T-helper 1 cell (primary cell): Measurements from ENCODE around the gene CCDC122.
A peak's percentile ranks its signal among the peaks of the same experiment; 100 is the strongest.
"Not testable (repeated sequence)": the region's sequence is repeated elsewhere in the genome, so short reads cannot be mapped to it uniquely, and the experiment has no call there.

ENCODE experiments used
- DNase-seq, 5 donors: peaks; one replicate each; pipeline ENCODE4 v3.0.0-alpha.2; 2012 to 2020

Gene CCDC122

GRCh38 chr13:43876366-43876765 lies 3.2 kb downstream of the CCDC122 start:
- no peak for DNase-seq

DNA sequence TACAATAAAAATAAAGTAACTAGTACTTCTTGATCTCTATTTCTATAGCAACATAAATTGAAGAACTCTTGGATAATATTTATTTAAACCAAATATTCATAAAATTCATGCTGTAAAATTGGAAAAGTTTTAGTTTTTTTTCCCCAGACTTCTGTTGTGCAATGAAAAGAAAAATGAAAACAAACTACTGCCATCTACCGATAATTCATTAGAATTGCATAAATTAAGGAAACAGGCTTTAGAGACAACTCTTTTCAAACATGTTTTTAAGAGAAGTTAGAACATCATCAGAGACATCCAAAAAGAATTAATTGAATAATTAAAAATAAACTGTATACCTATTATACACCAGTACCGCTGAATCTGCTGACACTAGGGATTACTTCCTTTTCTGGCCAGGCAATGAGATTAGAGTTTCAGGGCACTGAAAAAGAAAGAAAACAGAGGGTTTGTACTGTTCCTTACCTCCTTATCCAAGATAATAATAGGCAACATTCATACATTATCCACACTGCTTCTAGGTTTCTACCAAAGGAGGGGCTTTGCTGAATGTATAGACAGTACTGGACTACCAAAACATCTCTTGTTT lies 4.9 kb downstream of the CCDC122 start:
- DNase-seq: no peak

- no peak for DNase-seq
Measured at GRCh38 chr13:43872181-43872580, 7.4 kb downstream of the CCDC122 start.

GRCh38 chr13:43865892-43866291 lies 13.6 kb downstream of the CCDC122 start:
- no peak for DNase-seq

GRCh38 chr13:43864921-43865320 lies 14.6 kb downstream of the CCDC122 start:
- no peak for DNase-seq

GRCh38 chr13:43861863-43862262 lies 17.7 kb downstream of the CCDC122 start:
- DNase-seq: no peak

- DNase-seq: no peak
Measured at GRCh38 chr13:43852923-43853404, 26.6 kb downstream of the CCDC122 start.

DNA sequence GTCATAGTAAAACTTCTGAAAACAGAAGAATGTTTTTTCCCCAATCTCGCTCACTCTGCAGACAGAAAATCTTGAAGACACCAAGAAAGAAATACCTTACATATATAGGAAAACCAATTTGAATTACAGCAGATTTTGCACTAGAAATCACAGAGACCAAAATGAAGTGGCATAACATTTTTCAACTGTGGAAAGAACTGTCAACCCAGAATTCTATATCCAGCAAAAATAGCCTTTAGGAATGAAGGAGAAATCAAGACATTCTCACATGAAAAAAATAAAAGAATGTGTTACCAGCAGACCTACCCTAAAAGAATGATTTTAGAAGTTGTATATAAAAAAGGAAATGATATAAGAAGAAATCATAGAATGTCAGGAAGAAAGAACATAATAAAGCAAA lies 28.7 kb downstream of the CCDC122 start:
- no peak for DNase-seq

- no peak for DNase-seq
Measured at GRCh38 chr13:43848001-43848649, 31.4 kb downstream of the CCDC122 start.

GRCh38 chr13:43846496-43847158 lies 32.9 kb downstream of the CCDC122 start:
- no peak for DNase-seq

GRCh38 chr13:43838909-43839308 lies 40.6 kb downstream of the CCDC122 start:
- DNase-seq: no peak

- no peak for DNase-seq
Measured at GRCh38 chr13:43835701-43836100, 43.8 kb downstream of the CCDC122 start.

DNA sequence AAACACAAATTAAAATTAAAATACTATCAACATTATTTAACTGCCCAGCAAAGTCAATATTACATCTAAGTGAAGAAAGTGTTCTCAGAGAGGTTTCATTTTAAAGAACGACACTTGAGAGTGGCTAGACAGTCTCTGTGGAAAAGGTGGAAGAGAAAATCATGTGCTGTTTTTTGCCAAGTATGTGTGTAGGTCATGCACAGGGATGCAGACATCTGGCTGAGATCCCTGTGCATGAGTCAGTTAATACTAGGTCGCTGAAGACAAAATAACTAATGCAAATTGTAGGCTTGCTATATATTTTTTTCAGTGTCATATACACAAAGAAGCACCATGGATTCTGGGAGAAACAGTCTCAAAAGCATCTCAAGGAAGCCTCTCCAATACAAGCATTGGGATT lies 48.5 kb downstream of the CCDC122 start:
- no peak for DNase-seq

- DNase-seq: no peak
Measured at GRCh38 chr13:43830497-43830881, 49.1 kb downstream of the CCDC122 start.

DNA sequence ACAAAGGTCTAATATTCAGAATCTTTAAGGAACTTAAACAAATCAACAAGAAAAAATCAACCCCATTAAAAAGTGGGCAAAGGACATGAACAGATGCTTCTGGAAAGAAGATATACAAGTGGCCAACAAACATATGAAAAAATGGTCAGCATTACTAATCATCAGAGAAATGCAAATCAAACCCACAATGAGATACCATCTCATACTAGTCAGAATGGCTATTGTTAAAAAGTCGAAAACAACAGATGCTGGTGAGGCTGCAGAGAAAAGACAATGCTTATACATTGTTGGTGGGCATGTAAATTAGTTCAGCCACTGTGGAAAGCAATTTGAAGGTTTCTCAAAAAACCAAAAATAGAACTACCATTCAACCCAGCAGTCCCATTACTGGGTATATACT lies 54.9 kb downstream of the CCDC122 start:
- not testable (repeated sequence) for DNase-seq

DNA sequence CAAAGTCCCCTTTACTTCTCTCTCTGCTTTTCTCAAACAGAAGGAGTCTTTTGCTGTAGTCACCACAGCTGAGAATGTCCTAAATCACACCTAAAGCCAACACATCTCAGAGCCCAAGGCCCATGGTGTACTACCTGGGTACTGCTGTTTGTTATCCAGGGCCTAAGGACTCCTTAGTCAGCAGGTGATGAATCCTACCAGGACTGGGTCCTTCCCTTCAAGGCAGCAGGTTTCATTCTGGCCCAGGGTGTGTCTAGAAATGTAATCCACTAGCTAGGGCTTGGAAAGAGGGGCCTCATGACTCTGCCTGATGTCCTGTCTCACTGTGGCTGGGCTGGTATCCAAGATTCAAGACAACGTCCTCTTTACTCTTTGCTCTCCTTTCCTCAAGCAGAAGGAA lies 56.6 kb downstream of the CCDC122 start:
- DNase-seq: no peak

- no peak for DNase-seq
Measured at GRCh38 chr13:43816401-43816889, 63.1 kb downstream of the CCDC122 start.

DNA sequence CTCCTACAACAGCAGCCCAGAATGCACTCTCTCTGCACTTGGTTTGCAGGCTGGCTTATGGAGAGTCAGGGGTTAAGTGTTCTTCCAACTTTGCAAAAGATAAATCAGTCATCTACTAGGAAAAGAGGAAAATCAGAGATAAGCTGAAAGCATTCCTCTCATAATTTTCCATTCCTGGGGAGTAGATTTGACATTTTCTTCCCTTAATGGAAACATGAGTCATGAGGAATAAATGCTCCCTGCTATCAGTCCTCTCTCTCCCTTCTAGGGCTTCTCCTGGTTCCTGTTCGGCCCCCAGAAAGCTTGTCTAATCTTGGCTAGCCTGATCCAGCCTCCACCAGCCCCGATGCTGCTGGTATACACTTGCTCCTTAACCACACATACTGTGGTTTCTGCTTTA lies 64.3 kb downstream of the CCDC122 start:
- no peak for DNase-seq

GRCh38 chr13:43808676-43809075 lies 70.9 kb downstream of the CCDC122 start:
- no peak for DNase-seq

- no peak for DNase-seq
Measured at GRCh38 chr13:43805681-43806128, 73.8 kb downstream of the CCDC122 start.

GRCh38 chr13:43805071-43805468 lies 74.5 kb downstream of the CCDC122 start:
- DNase-seq: peak in 1 of 5 donors; percentile 35

- peak in 1 of 5 donors; percentile 53 for DNase-seq
Measured at GRCh38 chr13:43804461-43805070, 75.0 kb downstream of the CCDC122 start.

GRCh38 chr13:43802511-43802910 lies 77.0 kb downstream of the CCDC122 start:
- no peak for DNase-seq
